Measurements from ENCODE around the gene LRRC47. TPM values are rescaled to one million over a fixed set of nuclear protein-coding genes. Genes with fewer than 3 reads are reported as not detected.
"Not testable (repeated sequence)": the region's sequence is repeated elsewhere in the genome, so short reads cannot be mapped to it uniquely, and the experiment has no call there.

The LRRC47 gene
- total RNA-seq, 1 donor from 2014 or later: 34.7 TPM

DNA sequence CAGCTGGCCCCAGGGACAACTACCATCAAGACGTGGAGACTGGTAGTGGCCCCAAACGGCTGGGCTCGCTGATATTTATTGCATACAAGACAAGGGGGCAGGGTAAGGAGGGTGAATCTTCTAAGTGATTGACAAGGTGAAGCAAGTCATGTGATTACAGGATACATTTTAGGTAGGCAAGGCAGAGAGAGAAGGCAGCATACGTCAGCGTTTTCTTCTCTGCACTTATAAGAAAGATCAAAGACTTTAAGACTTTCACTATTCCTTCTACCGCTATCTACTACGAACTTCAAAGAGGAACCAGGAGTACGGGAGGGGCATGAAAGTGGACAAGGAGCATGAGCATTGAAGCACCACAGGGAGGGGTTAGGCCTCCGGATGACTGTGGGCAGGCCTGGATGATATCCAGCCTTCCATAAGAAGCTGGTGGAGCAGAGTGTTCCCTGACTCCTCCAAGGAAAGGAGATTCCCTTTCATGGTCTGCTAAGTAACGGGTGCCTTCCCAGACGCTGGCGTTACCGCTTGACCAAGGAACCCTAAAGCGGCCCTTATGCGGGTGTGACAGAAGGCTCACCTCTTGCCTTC is 47.9 kb downstream of the LRRC47 start:
- DNase-seq (ENCODE audit: low read depth, low spot score): not testable (repeated sequence)

DNA sequence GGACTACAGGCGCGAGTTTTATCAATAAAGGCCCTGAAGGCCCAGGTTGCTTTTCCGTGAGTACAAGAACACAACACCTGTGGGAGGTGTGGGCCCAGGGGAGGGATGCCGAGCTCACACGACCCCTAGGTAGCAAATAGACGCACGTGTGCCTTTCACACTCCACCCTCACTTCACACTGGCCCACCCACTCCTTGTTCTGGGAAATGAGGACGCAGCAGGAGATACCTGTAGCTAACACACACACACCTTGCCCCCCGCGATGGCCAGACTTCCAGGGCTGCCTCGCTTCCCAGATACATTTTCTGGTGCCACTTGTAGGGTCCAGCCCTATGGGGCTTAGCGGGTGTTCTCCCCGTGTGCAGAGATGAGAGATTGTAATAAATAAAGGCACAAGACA is 48.4 kb downstream of the LRRC47 start:
- DNase-seq (ENCODE audit: low read depth, low spot score): no peak

DNA sequence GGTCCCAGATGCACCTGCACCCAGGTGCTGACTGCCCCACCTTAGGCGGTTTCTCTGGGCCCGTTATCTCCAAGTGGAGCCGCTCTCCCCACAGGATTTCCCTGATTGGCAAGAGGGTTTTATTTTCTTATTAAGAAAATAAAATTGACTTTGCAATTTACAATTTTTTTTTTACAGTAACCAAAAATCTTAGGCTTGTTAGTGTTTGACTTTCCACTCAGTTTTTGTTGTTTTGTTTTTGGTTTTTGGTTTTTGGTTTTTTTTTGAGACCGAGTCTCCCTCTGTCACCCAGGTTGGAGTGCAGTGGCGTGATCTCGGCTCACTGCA is 48.8 kb downstream of the LRRC47 start:
- DNase-seq (ENCODE audit: low read depth, low spot score): no peak

DNA sequence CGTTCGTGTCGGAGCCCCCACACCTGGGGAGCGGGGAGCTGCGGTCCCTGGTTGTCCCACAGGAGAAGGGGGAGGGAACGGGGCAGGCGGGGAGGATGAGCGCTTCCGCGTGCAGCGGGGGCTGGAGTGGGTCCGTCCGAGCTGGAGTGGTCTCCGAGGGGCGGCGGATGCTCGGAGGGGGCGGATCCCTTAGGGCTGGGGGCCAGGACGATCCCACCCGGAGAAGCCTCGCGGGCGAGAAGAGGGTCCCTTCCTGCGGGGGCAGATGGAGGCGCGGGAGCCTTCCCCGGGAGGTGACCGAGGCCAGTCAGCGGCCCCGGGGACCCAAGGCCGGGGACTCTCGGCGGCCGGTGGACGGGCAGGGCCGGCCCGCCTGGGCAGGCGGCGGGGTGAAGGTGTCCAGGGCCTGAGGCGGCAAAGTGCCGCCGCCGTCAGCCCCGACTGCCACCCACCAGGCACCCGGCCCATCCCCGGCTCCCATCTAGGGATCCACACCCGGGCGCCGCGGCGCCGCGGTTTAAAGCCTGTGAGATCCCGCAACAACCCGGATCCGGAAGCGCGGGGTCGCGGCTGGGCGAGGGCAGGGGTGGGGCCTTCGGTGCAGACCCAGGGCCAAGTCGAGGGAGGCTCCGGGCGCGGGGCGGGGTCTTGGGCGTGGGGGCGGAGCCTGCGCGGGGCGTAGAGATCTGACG is 49.3 kb downstream of the LRRC47 start:
- DNase-seq (ENCODE audit: low read depth, low spot score): no peak

DNA sequence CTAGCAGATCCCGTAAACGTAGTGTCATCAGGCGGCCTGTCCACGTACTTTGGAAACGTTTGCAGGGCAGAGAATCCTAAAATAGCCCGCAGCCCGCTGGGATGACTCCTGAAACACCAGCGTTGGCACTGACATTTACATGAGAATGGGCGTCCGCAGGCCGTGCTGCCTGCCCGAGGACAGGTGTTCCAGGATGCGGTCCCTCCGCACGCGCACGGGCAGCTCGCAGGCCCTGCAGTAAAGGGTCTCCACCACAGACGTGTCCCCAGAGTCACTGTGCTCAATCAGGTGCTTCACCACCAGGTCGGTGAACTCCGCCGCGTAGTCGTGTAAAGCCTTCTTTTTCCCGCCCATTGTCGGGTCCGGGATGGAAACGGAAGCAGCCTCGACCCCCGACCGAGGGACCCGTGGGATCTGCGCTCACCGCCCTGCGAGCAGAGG is 49.9 kb downstream of the LRRC47 start:
- no peak for DNase-seq (ENCODE audit: low read depth, low spot score)

DNA sequence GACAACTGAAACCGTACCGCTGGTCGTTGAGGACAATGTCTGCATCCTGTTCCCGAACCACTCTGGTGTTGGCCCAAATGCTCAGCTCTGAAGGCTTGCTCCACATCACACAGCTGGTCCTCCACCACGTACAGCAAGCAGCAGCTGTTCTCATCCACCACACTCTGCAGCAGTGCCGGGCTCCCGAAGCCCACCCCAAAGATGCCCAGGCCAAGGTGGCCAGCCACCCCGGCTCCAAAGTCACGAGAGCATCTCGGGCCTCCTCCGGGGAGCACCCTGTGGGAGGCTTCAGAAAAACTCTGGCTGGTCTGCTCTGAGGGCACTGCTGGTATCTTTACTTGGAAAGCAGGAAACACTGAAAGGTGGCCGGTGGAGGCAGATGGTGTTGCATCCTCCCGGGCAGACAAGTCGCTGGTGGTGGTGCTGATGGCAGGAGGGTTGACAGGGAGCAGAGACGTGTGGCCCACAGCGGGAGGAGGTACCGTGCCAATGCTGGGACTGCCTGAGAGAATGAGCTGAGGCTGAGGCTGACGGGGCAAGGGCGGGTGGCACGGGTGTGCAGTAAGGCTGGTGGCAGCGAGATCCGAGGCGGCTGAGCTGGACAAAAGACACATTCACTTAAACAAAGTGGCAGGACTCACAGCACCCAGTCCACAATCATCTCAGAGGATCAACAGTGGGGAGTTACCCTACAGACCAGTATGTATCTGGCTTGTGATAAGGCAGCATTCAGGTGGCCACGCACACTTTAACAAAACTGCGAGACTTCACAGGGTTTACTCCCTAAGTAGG is 50.5 kb downstream of the LRRC47 start:
- no peak for DNase-seq (ENCODE audit: low read depth, low spot score)

DNA sequence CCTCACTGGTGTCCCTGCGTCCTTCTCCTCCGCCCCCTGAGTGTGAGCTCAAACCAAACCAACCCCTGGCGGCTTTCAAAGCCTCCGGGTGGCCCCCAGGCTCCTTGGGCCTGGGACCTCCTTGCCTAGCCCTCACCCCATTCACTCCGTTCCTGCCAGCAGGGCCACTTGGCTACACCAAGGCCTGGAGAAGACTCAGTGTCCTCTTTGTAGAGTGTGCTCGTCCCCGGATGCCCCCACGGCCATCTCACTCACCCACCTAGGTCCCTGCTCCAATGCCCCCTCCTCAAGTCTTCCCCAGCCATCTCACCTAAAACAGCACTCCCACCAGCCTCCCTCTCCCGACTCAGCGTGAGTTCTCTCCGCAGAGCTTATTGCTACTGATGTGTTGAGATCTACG is 51.2 kb downstream of the LRRC47 start:
- no peak for DNase-seq (ENCODE audit: low read depth, low spot score)

DNA sequence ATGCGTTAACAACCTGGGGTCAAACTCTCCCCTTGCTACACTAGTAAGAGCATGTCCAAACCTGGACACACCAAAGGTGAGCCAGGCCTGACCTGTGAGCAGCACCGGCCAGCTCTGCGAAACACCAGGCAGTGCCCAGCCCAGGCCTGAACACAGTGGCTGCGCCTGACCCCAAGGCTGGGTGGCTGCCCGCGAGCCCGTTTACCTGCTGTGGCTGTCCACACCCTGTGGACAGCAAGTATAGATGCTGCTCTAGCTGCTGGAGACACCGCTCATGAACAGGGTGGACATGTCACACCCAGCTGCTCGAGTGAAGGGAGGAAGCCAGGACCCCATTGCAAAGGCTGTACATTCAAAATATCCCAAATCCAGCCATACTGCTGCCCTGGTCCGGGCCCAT is 51.7 kb downstream of the LRRC47 start:
- DNase-seq (ENCODE audit: low read depth, low spot score): no peak

DNA sequence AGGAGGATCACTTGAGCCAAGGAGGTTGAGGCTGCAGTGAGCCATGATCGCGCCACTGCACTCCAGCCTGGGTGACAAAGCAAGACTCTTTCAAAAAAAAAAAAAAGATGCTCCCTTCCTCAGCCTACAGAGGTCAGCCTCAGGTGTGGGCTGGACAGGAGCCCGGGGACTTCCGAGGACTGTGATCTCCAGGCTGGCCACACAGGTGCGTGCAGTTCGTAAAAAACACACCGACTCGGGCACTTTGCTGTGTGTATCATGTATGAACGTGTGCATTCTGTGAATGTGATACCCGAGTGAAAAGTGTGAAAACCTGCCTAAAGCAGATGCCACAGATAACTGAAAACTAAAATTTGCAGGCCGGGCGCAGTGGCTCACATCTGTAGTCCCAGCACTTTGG is 52.5 kb downstream of the LRRC47 start:
- DNase-seq (ENCODE audit: low read depth, low spot score): no peak

DNA sequence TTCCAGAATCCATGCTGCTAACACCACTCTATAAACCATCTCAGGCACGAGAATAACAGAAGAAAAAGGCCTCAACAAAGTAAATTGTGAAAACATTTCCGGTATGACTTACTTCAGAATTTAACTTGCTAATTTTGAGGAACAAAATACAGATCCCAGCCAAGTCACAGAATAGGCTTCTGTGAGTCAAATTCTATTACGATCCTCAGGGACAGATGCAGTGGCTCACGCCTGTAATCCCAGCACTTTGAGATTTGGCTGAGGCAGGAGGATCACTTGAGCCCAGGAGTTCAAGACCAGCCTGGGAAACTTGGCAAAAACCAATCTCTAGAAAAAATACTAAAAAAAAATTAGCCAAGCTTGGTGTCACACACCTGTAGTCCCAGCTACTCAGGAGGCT is 52.9 kb downstream of the LRRC47 start:
- no peak for DNase-seq (ENCODE audit: low read depth, low spot score)

DNA sequence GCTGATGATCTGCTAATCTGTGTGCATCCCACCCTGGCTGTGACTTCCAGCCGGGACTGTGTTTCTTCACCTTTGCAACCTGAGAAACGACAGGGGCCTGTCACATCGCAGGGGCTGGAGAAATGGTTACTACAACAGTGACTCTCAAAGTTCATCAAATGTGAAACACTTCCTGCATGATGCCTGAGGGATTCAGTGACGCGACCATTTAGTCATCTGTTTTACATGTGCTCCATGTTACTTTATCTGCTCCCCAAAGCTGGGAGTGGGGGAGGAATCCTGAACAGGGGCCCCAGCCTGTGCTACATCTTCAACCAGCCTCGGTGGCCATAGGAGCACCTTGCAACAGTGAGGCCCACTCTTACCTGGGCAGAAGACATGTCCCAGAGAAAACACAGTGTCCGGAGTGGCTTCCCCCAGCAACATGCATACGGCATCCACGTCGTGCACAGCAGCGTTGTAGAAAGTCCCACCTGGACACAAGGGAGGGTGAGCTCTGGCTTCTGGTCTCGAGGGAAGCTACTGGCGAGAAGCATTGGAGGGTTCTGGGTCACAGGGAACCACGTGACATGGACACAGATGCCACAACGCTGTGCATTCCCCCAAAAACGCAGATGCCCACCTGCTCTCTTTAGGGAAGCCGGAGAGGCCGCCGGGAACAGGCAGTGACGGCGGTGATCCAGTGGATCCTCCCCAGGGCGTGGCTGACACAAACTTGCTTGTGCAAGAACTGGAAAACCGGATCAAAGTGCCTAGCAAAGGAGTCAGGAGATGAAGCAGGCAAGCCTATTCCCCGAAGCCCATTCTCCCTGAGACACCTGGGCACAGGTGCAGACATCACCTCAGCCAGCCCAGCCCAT is 53.6 kb downstream of the LRRC47 start:
- DNase-seq (ENCODE audit: low read depth, low spot score): no peak

DNA sequence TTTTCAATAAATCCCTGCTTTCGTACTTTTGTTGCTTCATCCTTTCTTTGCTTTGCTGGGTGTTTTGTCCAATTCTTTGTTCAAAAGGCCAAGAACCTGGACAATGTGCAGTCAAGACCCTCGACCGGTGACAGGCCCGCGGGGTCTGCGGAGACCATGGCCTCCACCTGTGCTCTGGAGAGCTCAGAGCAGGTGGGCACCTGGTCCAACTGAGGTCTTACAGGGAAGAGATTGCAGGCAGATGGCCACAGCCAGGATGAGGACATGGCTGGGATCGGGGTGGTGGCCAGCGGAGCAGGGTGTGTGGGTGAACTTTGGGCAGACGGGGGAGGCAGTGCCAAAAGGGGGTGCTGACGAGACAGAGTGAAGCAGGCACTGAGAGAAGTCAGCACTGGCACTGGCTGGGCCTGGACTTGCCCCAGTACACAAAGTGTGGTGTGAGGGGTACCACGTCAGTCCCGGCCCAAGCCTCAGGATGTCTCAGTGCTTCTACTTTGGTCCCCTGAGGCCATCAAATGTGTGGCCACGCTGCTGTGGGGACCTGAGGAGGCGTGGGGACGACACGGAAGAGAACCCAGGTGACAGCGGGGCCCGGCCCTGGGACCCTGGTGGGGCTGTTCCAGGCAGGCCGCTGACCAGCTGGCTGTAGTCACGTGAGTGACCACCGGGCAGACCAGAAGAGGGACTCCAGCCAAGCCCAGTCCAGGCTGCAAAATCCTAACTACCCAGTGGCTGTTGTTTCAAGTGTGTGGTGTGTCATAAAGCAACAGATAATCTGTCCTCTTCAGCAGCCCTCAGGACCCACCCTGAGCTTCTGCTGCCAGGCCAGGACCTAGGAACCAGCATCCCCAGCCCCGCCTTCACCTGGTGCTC is 54.5 kb downstream of the LRRC47 start:
- DNase-seq (ENCODE audit: low read depth, low spot score): no peak

DNA sequence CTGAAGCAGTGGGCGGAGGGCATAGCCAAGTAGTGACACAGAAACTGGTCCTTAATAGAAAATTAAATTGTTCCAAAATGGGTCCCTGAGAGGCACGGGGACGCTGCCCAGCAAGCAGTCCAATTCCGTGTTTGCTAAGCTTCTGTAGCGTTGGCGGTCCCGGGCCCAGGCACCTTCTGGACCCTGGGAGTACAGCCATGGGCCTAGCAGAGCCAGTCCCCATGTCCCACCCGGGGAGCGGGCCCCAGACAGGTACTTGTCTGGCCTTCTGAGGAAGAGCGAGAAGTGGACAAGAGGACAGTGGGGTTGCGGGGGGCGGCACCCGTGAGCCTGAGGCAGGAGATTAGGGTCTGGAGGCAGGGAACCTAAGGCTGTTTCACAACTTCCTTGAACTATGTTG is 55.5 kb downstream of the LRRC47 start:
- DNase-seq (ENCODE audit: low read depth, low spot score): no peak

DNA sequence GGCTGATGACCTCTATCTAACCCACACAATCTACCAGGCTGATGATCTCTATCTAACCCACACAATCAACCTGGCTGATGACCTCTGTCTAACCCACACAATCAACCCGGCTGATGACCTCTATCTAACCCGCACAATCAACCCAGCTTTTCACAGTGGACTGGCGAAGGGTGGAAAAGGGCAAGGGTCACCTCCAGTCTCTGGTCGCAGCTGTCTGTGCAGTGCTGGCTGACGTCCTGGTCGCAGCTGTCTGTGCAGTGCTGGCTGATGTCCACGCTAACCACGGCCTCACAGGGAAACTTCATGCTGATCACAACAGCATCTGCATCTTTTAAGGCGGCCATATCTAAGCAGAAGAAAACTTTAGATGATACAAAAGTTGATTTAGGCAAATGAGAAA is 56.3 kb downstream of the LRRC47 start:
- DNase-seq (ENCODE audit: low read depth, low spot score): no peak

DNA sequence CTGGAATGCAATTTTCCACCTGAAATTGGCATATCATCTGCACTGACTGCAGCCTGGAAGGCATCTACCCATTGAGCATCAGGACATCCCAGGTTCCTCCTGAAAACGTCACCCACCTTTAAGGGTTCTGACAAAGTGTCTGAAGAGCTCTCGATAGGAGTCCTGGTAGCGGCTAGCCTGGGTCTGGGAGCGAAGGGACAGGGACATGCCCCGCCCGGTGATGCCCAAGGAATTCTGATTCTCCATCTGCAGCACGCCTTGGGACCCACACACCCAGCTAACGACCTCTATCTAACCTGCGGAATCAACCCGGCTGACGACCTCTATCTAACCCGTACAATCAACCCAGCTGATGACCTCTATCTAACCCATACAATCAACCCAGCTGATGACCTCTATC is 57.4 kb downstream of the LRRC47 start:
- DNase-seq (ENCODE audit: low read depth, low spot score): no peak

DNA sequence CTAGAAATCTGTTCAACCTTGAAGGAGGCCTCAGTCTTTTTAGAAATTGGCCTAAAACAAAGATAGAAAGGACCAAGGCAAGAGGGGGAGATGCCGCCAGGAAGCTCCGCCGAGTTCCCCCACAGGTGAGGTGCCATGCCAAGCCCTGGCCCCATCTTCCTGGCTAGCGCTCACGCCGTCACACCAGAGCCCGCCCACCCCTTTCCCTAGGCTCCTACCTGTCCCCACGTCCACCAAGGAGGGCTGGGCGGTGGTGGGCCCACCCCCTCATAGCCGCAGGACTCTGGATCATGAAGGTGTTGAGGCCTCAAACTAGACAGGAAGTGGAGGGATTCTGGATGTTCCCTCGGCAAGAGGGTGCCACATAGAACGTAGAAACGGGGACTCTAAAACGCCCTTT is 59.6 kb downstream of the LRRC47 start:
- no peak for DNase-seq (ENCODE audit: low read depth, low spot score)

DNA sequence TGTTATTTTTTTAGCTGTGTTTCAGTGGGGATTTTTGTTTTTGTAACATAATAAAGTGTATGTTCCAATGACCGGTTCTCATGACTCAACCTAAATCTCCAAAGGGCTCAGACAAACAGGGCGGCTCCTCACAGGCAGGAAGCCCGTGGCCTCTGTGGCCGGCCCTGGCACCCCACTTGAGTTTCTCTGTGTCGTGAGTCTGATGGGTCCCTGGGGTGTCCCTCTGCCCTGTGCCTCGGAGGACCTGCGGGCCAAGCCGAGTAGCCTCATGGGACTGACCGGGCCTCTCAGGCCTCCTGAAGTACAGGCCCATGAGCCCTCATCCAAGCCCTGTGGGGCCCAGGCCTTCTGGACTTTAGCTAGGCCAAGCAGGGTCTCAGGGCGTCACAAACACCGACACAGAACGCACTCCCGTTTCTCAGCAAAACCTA is 60.2 kb downstream of the LRRC47 start:
- no peak for DNase-seq (ENCODE audit: low read depth, low spot score)

DNA sequence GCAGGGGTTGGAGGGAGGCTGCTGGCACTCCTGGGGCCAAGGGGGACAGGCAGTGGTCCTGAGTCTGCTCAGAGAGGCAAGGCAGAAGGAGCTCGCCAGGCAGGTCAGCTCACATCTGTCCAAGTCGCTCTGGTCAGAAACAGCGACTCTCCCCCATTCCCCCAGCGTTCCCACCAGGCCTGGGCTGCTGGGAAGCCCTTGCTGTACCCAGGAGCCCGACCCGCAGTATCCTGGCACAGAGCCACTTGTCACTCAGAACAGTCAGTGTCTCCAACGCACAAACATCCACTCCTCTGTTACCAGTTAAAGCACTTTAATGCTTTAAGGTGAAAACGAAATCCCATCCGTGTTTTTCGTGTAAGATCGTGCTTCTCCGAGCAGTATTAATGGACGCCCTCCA is 60.6 kb downstream of the LRRC47 start:
- DNase-seq (ENCODE audit: low read depth, low spot score): no peak

DNA sequence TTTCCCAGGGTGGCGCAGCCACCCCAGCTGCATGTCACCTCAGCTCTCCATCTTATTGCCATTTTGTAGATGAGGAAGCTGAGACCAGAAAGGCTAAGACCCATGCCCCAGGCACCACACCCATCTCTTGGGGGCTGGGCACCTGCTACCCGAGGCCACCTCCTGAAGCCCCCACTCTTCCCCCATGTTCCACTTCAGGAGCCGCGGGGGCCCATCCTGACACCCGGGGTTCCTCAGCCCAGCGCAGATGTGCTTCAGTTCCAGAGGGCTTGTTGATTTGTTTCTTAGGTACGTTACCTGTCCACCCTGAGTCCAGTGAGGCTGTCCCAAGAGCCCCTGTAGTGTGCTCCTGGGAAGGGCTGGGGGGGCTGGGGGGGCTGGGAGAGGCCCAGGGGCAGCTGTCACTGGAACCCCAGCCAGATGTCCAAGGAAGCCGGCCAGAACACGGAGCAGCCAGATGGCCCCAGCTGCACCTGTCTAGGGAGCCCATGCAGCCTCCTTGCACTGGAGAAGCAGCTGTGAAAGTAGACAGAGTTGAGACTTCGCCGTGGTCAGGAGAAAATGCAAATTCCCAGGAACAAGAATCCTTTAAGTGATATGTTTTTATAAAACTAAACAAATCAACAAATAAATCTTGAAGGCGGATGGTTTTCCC is 61.1 kb downstream of the LRRC47 start:
- no peak for DNase-seq (ENCODE audit: low read depth, low spot score)

DNA sequence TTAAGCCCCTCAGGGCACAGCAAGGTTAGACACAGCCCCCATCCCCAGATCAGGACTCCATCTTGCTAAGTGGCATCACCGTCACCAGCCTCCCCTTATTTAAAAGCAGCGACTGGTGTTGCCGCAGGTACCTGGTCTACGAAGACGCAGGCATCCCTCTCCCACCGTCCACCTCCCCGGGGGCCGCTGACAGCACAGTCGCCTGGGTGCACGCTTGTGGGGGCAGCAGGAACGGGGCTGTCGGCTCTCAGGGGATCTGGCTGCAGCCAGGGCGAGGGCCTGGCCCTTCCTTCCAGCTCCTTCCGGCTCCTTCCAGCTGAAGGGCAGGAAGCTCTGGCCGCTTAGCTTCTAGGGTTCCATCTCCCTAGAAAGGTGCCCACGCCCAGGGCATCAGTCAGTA is 61.7 kb downstream of the LRRC47 start:
- no peak for DNase-seq (ENCODE audit: low read depth, low spot score)

Measured in pulmonary artery endothelial cell (primary cell).